Measurements from ENCODE around the gene TSNAX.

The TSNAX gene

DNA sequence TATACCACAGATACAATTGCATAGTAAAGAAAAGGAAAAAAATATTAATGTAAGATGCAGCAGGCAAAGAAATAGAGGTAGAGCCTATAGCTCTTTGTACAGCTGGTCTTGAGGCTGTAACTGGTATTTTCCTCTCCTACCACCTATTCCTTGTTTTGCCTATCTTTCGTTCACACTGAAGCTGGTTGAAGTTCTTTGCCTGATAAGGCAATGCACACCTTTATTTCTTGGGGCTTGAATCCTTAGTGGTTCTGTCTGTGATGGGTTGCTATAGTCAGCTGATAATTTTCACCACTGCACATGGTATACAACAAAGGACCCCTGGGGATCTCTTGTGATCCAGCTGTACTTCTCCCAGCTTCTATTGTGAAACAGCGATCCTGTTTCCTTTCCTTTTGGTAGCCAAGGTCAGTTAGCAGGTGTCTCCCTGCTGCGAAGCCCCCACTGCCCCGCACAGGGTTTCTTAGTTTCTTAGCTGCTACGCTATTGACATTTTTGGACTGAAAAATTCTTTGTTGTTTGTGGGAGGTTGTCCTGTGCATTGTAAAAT, 9.9 kb upstream of the TSNAX start:
- no peak for DNase-seq (ENCODE audit: extremely low read depth, low read depth)
- no peak overlapping the region for H3K4me3 ChIP-seq (replicated peaks; ENCODE audit: low read depth, low read length)
- TF ChIP-seq, protein P1, sequence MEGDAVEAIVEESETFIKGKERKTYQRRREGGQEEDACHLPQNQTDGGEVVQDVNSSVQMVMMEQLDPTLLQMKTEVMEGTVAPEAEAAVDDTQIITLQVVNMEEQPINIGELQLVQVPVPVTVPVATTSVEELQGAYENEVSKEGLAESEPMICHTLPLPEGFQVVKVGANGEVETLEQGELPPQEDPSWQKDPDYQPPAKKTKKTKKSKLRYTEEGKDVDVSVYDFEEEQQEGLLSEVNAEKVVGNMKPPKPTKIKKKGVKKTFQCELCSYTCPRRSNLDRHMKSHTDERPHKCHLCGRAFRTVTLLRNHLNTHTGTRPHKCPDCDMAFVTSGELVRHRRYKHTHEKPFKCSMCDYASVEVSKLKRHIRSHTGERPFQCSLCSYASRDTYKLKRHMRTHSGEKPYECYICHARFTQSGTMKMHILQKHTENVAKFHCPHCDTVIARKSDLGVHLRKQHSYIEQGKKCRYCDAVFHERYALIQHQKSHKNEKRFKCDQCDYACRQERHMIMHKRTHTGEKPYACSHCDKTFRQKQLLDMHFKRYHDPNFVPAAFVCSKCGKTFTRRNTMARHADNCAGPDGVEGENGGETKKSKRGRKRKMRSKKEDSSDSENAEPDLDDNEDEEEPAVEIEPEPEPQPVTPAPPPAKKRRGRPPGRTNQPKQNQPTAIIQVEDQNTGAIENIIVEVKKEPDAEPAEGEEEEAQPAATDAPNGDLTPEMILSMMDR (IDR thresholded peaks at IDR 0.05; ENCODE audit: low read depth, low read length, missing control alignments), result no peak

DNA sequence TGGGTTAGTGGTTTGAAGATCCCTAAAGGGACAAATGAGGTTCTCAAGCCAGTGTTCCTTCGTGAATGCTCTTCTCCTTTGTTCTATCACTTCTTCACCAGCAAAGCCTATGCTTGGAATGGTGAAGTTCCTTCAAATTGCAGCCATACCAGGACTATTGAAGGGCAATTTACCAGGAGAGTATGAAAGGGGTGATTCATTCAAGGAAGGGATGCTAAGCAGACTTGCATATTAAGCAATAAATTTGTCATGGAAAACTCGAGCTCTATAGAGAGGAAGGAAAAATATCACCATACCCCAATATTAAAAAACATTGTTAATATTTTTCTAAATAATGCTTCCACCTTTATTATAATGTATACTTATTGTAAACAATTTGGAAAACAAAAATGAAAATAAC, 9.3 kb upstream of the TSNAX start:
- TF ChIP-seq, protein P1 (IDR thresholded peaks at IDR 0.05; ENCODE audit: low read depth, low read length, missing control alignments), result no peak
- no peak for DNase-seq (ENCODE audit: extremely low read depth, low read depth)
- no peak overlapping the region for H3K4me3 ChIP-seq (replicated peaks; ENCODE audit: low read depth, low read length)

DNA sequence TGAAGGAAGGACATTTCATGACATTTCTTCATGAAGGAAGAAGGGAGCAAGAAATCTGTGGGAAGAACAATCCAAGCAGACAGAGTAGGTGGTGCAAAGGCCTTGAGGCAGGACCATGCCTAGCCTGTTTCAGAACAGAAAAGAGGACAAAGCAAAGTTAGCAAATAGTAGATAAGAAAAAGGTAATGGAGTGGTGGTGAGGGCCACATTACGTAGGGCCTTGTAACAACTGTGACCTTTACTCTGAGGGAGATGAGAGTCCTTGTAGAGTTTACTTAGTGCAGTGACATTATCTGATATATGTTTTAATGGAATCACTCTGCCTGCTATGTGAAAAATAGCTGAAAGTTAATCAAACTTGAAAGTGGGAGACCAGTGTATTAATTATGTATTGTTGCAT, 6.4 kb upstream of the TSNAX start:
- H3K4me3 ChIP-seq (replicated peaks; ENCODE audit: low read depth, low read length), result no peak overlapping the region
- TF ChIP-seq, protein P1 (IDR thresholded peaks at IDR 0.05; ENCODE audit: low read depth, low read length, missing control alignments), result no peak
- DNase-seq (ENCODE audit: extremely low read depth, low read depth), result no peak

- TF ChIP-seq, protein P1 (IDR thresholded peaks at IDR 0.05; ENCODE audit: low read depth, low read length, missing control alignments), result no peak
- no peak for DNase-seq (ENCODE audit: extremely low read depth, low read depth)
- H3K4me3 ChIP-seq (replicated peaks; ENCODE audit: low read depth, low read length), result no peak overlapping the region
Measured at GRCh38 chr1:231522931-231523642, 5.4 kb upstream of the TSNAX start.

DNA sequence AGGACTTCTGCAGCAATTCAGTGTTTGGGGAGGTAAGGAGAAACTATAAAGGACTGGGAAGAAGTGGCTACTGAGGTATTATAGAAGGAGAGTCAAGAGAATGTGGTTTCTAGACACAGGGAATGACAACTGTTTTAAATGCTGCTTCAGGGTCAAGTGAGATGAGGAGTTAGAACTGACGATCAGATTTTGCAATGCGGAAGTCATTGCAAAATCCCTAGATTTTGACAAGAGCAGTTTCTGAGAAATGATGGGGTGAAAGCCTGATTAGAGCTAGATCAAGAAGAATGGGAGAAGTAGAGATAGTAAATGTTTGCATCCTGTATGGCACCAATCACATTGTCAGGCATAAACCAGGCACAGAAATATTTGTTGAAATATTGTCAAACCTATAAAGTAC, 4.7 kb upstream of the TSNAX start:
- TF ChIP-seq, protein P1 (IDR thresholded peaks at IDR 0.05; ENCODE audit: low read depth, low read length, missing control alignments), result no peak
- H3K4me3 ChIP-seq (replicated peaks; ENCODE audit: low read depth, low read length), result no peak overlapping the region
- no peak for DNase-seq (ENCODE audit: extremely low read depth, low read depth)

- no peak for DNase-seq (ENCODE audit: extremely low read depth, low read depth)
- TF ChIP-seq, protein P1 (IDR thresholded peaks at IDR 0.05; ENCODE audit: low read depth, low read length, missing control alignments), result no peak
- no peak overlapping the region for H3K4me3 ChIP-seq (replicated peaks; ENCODE audit: low read depth, low read length)
Measured at GRCh38 chr1:231526536-231526935, 1.9 kb upstream of the TSNAX start.

Data from HFF-Myc (cell line).